Measurements from ENCODE around the gene KLF11.

The KLF11 gene

DNA sequence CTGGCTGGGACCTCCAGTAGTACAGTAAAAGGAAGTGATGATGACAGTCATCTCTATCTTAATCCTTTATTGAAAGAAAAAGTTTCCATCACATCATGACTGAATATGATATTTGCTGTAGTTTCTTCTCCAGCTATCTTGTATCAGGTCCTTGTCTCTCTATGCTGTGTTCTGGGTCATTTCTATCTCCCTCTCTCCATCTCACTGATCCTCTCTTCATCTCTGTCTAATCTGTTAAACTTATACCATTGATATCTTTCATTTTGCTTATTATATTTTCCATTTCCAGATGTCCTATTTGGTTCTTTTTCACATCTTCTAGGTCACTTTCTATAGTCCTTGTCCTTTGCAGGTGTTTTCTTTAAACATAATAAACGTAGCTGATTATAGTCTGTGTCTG is 24.5 kb downstream of the KLF11 start:
- DNase-seq: no peak

DNA sequence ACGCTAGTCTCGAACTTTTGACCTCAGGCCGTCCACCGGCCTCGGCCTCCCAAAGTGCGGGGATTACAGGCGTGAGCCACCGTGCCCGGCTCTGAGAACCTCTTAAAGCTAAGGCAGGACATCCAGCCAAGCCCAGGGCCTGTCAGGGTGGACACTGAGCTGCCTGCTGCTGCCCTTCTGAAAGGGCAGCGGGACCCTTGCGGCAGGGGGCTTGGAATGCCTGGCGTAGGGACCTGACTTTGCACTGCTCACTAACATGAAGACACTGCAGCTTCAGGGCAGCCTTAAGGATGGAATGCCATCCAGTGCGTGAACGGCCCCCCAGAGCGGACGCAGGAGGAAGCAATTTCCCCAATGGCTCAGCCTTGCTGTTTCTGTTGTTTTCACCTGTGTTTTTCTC is 27.8 kb downstream of the KLF11 start:
- no peak for DNase-seq

DNA sequence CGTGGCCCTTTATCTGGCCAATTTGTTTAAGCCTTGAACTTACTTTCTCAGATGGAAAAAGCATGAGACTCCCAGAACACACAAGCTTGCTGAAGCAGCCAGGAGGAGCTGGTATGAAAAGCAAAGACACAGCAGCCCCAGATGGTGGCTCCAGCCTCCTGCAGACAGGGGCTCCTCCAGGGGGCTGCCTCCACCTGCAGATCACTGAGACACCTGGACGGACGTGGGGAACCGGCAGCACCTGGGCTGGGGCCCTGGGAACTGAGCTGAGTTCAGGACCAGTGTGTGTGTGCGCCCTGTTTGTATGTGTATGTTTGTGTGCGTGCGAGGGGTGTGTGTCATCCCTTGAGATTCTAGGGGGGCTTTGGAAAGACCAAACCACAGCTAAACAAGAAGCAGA is 28.2 kb downstream of the KLF11 start:
- DNase-seq: no peak

- DNase-seq: peak; percentile 64
These were observed 29.5 kb downstream of the KLF11 start for GRCh38 chr2:10072656-10073480.

GRCh38 chr2:10073706-10074105 is 30.4 kb downstream of the KLF11 start:
- no peak for DNase-seq

DNA sequence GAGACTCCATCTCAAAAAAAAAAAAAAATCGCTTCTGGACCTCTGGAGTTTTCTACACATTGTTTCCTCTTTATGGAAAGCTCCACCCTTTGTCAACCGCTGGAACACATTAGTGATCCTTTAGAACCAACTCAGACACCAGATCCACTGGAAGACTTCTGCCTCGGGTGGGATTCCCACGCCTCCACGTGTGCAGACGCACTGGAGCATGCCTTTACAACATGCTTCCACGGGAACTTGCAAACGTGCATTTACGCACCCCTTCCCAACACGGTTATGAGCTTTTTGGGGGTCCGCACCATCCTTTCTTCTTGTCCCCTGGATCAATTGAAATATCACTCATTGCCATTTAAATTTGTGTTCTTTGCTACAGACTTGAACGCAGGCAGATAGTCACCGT is 31.8 kb downstream of the KLF11 start:
- no peak for DNase-seq

DNA sequence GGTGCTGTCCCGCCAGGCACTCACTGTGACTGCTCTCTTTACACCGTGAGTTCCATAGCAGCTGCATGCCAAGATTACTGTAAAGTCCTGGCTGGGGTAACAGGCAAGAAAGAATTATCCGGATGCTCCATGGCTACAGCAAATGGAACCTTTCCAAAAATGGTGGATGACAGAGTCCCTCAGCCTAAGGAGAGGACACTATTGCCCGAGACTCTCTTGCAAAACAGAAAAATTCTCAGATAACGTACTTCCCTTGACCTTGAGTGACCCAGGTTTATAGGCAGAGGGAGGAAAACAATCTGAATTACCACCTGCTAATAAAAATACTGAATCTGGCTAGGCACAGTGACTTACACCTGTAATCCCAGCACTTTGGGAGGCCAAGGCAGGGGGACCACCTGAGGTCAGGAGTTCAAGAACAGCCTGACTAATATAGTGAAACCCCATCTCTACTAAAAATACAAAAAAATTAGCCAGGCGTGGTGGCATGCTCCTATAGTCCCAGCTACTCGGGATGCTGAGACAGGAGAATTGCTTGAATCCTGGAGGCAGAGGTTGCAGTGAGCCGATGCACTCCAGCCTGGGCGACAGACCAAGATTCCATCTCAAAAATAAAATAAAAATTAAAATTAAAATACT is 32.3 kb downstream of the KLF11 start:
- no peak for DNase-seq

DNA sequence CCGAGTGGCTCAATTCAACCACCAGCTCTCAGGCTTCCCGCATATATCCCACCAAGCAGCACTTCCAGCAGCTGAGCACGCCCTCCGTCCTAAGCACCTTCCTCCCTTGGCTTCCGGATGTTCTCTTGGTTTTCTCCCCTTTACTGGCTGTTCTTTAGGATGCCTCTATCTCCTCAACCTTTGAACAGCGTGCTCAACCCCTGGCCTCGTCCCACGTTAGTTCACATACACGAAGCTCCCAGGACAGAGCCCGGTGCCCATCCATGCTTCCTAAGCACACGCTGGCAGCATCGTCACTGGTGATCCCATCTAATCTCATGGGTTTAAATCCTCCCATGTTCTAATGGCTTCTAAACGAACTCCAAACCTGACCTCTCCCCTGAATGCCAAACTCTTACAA is 33.2 kb downstream of the KLF11 start:
- DNase-seq: no peak

- no peak for DNase-seq
These were observed 33.7 kb downstream of the KLF11 start for GRCh38 chr2:10076988-10077527.

DNA sequence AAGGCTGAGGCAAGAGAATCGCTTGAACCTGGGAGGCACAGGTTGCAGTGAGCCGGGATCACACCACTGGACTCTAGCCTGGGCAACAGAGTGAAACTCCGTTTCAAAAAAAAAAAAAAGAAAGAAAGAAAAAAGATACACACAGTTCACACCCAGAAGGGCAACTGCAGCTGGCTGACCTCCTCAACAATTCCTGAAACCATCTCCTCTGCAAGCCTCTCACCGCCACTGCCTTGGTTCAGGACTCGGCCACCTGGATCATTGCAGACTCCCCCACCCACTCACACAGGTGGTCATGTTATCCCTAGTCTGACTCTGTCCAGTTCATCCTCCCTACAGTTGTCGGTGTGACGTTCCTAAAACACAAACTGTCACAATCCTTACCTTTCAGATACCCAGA is 34.7 kb downstream of the KLF11 start:
- no peak for DNase-seq

- no peak for DNase-seq
These were observed 35.4 kb downstream of the KLF11 start for GRCh38 chr2:10078704-10079265.

GRCh38 chr2:10079266-10079869 is 36.0 kb downstream of the KLF11 start:
- peak; percentile 30 for DNase-seq

DNA sequence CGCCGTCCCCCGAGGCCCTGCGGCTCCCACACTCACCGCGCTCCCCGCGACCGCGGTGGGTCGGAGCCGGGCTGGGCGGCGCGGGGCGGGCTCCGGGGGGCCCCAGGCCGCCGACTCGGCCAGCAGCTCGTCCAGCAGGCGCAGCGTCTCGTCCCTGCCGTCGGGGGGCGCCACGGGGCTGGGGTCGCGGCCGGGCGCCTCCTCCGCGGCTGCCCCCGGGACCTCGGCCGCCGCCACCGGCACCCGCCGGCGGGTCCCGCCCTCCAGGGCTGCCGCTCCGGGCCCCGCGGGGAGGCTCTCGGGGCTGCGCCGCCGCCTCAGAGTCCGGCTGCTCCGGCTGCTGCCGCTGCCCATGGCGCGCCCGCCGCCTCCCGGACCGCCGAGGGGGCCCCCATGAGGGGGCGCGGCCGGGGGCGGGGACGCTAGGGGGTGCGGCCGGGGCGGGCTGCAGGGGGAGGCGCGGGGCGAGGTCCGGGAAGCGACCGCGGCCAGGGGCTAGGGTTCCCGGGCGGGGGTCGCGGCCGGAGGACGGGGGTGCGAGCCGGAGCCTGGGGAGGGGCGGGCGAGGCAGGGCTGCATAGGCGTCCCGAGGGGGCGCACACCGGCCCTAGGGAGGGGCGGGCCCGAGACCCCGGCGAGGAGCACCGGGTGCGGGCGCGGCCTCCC is 36.7 kb downstream of the KLF11 start, which contains the start of gene CYS1:
Gene CYS1, minus strand, starts transcription at position 542 of the 666 bp plus-strand sequence. Its CDS starts 188 bp downstream, at position 354.
- no peak for DNase-seq

DNA sequence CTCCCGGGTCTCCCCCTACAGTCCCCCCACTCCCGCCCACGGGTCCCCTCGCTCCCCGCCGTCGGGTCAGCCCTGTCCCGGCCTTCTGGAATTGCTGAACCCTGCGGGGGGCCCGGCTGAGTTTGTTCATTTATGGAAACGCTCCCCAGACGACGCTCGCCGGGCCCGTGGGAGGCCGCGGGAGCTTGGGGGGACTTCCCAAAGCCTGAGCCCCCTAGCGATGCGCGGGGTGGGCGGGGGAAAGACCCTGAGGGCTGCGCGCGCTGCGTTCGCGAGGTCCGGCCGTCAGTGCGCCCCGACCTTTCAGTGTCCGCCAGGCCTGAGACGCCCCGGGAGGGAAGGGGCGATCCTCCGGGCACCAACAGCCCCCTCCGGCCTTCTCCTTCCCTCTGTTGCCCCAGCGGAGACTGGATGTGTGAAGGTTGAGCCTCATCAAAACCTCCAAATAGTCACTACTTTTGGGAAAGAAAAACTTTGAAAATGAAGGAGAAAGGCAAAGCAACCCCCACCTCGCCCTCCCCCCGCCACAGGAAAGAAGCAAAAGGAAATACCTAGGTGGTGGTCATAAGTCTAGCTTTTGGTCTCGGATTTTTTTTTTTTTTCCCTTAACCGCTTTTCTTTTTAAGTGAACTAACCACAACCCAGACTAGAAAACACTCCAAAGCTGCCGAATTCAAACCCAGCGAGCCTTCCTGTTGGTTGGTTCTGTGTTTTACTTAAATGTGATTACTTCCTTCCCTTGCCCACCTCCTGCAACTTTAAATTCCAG is 37.4 kb downstream of the KLF11 start:
- DNase-seq: no peak

- DNase-seq: no peak
These were observed 39.7 kb downstream of the KLF11 start for GRCh38 chr2:10083046-10083445.

GRCh38 chr2:10083692-10084211 is 40.4 kb downstream of the KLF11 start:
- no peak for DNase-seq

DNA sequence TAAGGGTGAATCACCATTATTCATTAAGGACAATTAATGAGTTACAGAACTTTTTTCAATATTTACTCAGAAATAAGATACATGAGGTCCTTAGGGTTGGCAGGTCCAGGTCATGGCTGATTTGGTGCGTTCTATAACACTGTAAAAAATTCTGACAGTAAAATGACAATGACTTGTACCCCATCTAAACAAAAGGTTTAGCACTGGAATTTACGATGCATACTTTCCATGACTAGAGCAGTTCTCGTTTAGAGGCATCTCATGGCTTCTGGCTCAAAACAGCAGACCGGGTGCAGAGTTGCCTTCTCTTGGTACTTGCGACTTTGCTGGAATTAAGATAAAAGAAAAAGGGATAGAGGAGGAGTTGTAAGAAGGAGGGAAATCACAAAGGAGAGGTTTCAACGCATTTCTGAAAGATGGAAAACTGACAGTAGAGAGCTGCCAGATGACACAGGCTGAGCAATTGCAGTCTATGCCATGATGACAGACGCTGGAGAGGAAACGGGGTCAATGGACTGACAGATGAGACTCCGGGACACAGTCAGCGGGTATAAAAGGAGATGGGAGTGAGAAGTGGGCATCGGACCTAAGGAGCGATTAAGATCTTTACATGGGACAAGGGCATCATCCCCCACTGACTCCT is 41.0 kb downstream of the KLF11 start:
- no peak for DNase-seq

- DNase-seq: no peak
These were observed 41.8 kb downstream of the KLF11 start for GRCh38 chr2:10085043-10085667.

GRCh38 chr2:10085668-10086059 is 42.3 kb downstream of the KLF11 start:
- no peak for DNase-seq

DNA sequence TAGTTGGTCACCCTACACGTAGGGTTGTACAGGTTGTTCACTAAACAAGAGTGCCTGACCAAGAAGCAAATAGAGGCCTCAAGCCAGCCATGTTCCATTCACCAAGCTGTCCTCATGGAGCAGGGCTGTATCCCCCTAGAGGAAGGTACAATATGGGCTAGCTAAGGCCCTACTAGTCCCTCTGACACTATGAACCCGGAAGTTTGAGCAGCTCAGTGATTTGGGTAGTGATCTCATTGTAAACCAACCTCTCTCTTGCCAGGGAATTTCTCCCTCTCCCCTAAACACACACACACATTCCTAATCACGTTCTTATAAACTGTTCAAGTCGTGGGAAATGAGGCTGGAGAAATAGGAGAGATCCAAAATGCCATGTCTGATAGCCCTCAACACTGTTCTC is 43.6 kb downstream of the KLF11 start:
- no peak for DNase-seq

DNA sequence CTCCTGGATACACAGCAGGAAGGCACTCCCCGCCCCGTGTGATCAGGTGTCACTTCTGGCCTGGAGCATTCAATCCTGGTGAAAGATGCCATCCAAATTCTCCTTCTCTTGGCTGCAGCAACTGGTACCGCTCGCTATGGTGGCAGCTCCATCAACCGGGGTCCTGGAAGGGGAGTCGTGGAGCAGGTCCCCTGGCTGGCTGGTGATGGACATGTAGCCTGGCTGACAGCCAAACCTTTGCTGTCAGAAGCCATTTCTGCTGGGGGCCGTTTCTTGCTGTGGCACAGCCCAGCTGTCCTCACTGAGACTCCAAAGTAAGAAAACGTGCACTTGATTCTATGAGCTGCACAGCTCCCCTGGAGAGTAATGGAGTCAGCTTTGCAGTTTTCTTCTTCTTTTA is 44.0 kb downstream of the KLF11 start:
- no peak for DNase-seq

Measured in T1000 (cell line).